ENCODE measurements around the gene C1QTNF5. TPM values are rescaled to one million over a fixed set of nuclear protein-coding genes. Genes with fewer than 3 reads are reported as not detected.
A peak's percentile ranks its signal among the peaks of the same experiment; 100 is the strongest.

Gene C1QTNF5
- polyA plus RNA-seq, 2 of the 4 experiments (the other 2 are of a cell fraction) = not detected

GRCh38 chr11:119297938-119298337, 42.7 kb downstream of the C1QTNF5 start:
- Histone ChIP-seq H3K27ac (no peak overlapping the region), H3K4me2 (no peak overlapping the region), H3K9me3 (no peaks in the 10 kb centered on the region), H3K4me1 (no peaks in the 10 kb centered on the region), H3K4me3 (no peak overlapping the region)
- ATAC-seq = no peak
- ChIA-PET POLR2A (no interaction called here), CTCF (interaction anchor here (1.0 to 1.5 kb wide), 4 partner anchors 13 to 177 kb away, joined by 3 to 5 read pairs (median 4); no protein-coding TSS in a partner anchor)
- no peak for DNase-seq (ENCODE audit: low read depth in 1 of 2, low spot score in 1 of 2)
- TF ChIP-seq ELK1 (IDR thresholded peaks at IDR 0.05; ENCODE audit: low read depth, low read length) (no peak), POLR2A (IDR thresholded peaks at IDR 0.05; ENCODE audit: low read length) (no peak), RCOR1 (IDR thresholded peaks at IDR 0.05; ENCODE audit: low read depth, low read length) (no peak), NR3C1 (IDR thresholded peaks at IDR 0.05) (no peak), BHLHE40 (IDR thresholded peaks at IDR 0.05; ENCODE audit: low read depth, low read length) (no peak), EHF (CRISPR knock-in tag; IDR thresholded peaks at IDR 0.05) (no peak), MAFK (IDR thresholded peaks at IDR 0.05; ENCODE audit: partially characterized antibody) (no peak), HMGXB4 (CRISPR knock-in tag; IDR thresholded peaks at IDR 0.05; ENCODE audit: borderline replicate concordance) (no peak), GATA3 (IDR thresholded peaks at IDR 0.05; ENCODE audit: borderline replicate concordance) (no peak), KDM1A (IDR thresholded peaks at IDR 0.05; ENCODE audit: low read depth) (no peak), HOXB13 (CRISPR knock-in tag; IDR thresholded peaks at IDR 0.05; ENCODE audit: low read depth) (no peak), PBX3 (IDR thresholded peaks at IDR 0.05) (no peak), BCL3 (IDR thresholded peaks at IDR 0.05) (no peak), EP300 (IDR thresholded peaks at IDR 0.05) (no peak)
- no peak for FAIRE-seq
- 88% methylated on average over 3 of the region's 3 CpGs for WGBS (ENCODE audit: missing lambda C conversion rate)

GRCh38 chr11:119295178-119295577, 45.5 kb downstream of the C1QTNF5 start:
- TF ChIP-seq MAZ (IDR thresholded peaks at IDR 0.05; ENCODE audit: borderline replicate concordance, low read depth, low read length) (no peak), RAD21 (conservative IDR thresholded peaks at IDR 0.05 in 1 of 2, IDR thresholded peaks at IDR 0.05 in 1 of 2) (peak in 1 of 2 experiments; percentile 26; a peak in 1 of 5 replicates), NFE2L2 (conservative IDR thresholded peaks at IDR 0.05; ENCODE audit: low read length) (no peak)
- ChIA-PET CTCF (interaction anchor here (1.0 kb wide), 1 partner anchor 86 kb away, joined by 3 read pairs; the partner anchor contains the start of gene USP2), POLR2A (no interaction called here)
- Histone ChIP-seq H3K9me3 (peaks cover 13% of the 10 kb centered on the region), H3K4me1 (no peaks in the 10 kb centered on the region), H3K4me2 (no peak overlapping the region), H3K27ac (no peak overlapping the region), H3K4me3 (no peak overlapping the region)
- 56% methylated on average over 3 of the region's 3 CpGs for WGBS (ENCODE audit: missing lambda C conversion rate)
- FAIRE-seq (no peak), ATAC-seq (peak in 1 of 2 experiments; percentile 57; a peak in 2 of 6 replicates), DNase-seq (ENCODE audit: low read depth in 1 of 2, low spot score in 1 of 2) (peak in 1 of 2 experiments; percentile 13)

GRCh38 chr11:119293461-119293860, 47.2 kb downstream of the C1QTNF5 start:
- Histone ChIP-seq H3K9me3 (peaks cover 14% of the 10 kb centered on the region), H3K4me1 (no peaks in the 10 kb centered on the region), H3K4me3 (no peak overlapping the region), H3K27ac (no peak overlapping the region), H3K4me2 (no peak overlapping the region)
- no peak for ATAC-seq
- no peak for FAIRE-seq
- WGBS (ENCODE audit: missing lambda C conversion rate) = 86% methylated on average over 3 of the region's 3 CpGs
- ChIA-PET POLR2A (no interaction called here), CTCF (interaction anchor here (1.1 kb wide), 1 partner anchor 9 kb away, joined by 4 read pairs; no protein-coding TSS in a partner anchor)
- no peak for DNase-seq (ENCODE audit: low read depth in 1 of 2, low spot score in 1 of 2)
- TF ChIP-seq ZSCAN20 (CRISPR knock-in tag; IDR thresholded peaks at IDR 0.05) (no peak), JUN (IDR thresholded peaks at IDR 0.05) (no peak), ATOH8 (CRISPR knock-in tag; IDR thresholded peaks at IDR 0.05; ENCODE audit: low read depth) (no peak), KDM1A (IDR thresholded peaks at IDR 0.05; ENCODE audit: low read depth) (no peak), KDM5A (IDR thresholded peaks at IDR 0.05) (no peak), ZFP36 (IDR thresholded peaks at IDR 0.05; ENCODE audit: borderline replicate concordance, partially characterized antibody) (no peak), BCL3 (IDR thresholded peaks at IDR 0.05) (no peak), HMGXB4 (CRISPR knock-in tag; IDR thresholded peaks at IDR 0.05; ENCODE audit: borderline replicate concordance) (no peak), NPAS2 (CRISPR knock-in tag; IDR thresholded peaks at IDR 0.05; ENCODE audit: borderline replicate concordance) (no peak), MAX (IDR thresholded peaks at IDR 0.05) (no peak), HOXB5 (CRISPR knock-in tag; IDR thresholded peaks at IDR 0.05) (no peak)
